ENCODE results near the gene EMILIN3. TPM values are rescaled to one million over a fixed set of nuclear protein-coding genes. Genes with fewer than 3 reads are reported as not detected.

Gene EMILIN3
- total RNA-seq, 4 donors from 2014 or later, result 0.40 to 1.5 (median 0.90) TPM

- no peak for TF ChIP-seq EP300 (IDR thresholded peaks at IDR 0.05; ENCODE audit: low read depth)
- no peak for TF ChIP-seq POLR2A (IDR thresholded peaks at IDR 0.05)
- TF ChIP-seq CTCF (IDR thresholded peaks at IDR 0.05), result no peak
- no peak for TF ChIP-seq POLR2AphosphoS5 (IDR thresholded peaks at IDR 0.05)
- no peaks in the 10 kb centered on the region for H3K9me3 ChIP-seq
- in situ Hi-C loops (cut with MboI; ENCODE audit: low pct_ligation_motif_present in 1 of 4, low pct_unique_long_range_greater_than_20kb in 1 of 4, low sequenced_read_pairs in 3 of 4) (no loop called here), intact Hi-C loops (cut with DNase I; ENCODE audit: low total_unique reads) (loop anchor here (2.0 kb wide), 1 partner anchor 20 kb away; no protein-coding TSS in a partner anchor)
- H3K4me1 ChIP-seq, result peaks cover 5 to 11% (median 9%) of the 10 kb centered on the region in 4 donors
- no peaks in the 10 kb centered on the region for H3K36me3 ChIP-seq
- H3K4me3 ChIP-seq, result no peak overlapping the region
- WGBS, 2 donors (ENCODE audit: low coverage in 1 of 2), result 81 to 92% methylated on average over 2 to 19 of the region's 19 CpGs
- peaks cover 54% of the 10 kb centered on the region for H3K27me3 ChIP-seq
- DNase-seq, result no peak
- H3K27ac ChIP-seq, result no peak overlapping the region
These were observed 1.5 kb downstream of the EMILIN3 start for GRCh38 chr20:41364967-41365765.

GRCh38 chr20:41364236-41364855, 2.3 kb downstream of the EMILIN3 start:
- WGBS, 2 donors (ENCODE audit: low coverage in 1 of 2), result 80 to 100% methylated on average over 1 to 13 of the region's 13 CpGs
- Histone ChIP-seq H3K36me3 (no peaks in the 10 kb centered on the region), H3K9me3 (no peaks in the 10 kb centered on the region), H3K4me1 (peaks cover 5 to 11% (median 9%) of the 10 kb centered on the region in 4 donors), H3K4me3 (no peak overlapping the region), H3K27me3 (peaks cover 53% of the 10 kb centered on the region), H3K27ac (no peak overlapping the region)
- DNase-seq, result no peak
- in situ Hi-C loops (cut with MboI; ENCODE audit: low pct_ligation_motif_present in 1 of 4, low pct_unique_long_range_greater_than_20kb in 1 of 4, low sequenced_read_pairs in 3 of 4) (no loop called here), intact Hi-C loops (cut with DNase I; ENCODE audit: low total_unique reads) (loop anchor here (2.0 kb wide), 1 partner anchor 20 kb away; no protein-coding TSS in a partner anchor)
- TF ChIP-seq POLR2A (IDR thresholded peaks at IDR 0.05) (no peak), EP300 (IDR thresholded peaks at IDR 0.05; ENCODE audit: low read depth) (no peak), CTCF (IDR thresholded peaks at IDR 0.05) (no peak), POLR2AphosphoS5 (IDR thresholded peaks at IDR 0.05) (no peak)

- peaks cover 46% of the 10 kb centered on the region for H3K27me3 ChIP-seq
- intact Hi-C loops (cut with DNase I; ENCODE audit: low total_unique reads), result no loop called here
- in situ Hi-C loops (cut with MboI; ENCODE audit: low pct_ligation_motif_present in 1 of 4, low pct_unique_long_range_greater_than_20kb in 1 of 4, low sequenced_read_pairs in 3 of 4), result no loop called here
- peaks cover 5 to 11% (median 9%) of the 10 kb centered on the region in 4 donors for H3K4me1 ChIP-seq
- WGBS, 2 donors (ENCODE audit: low coverage in 1 of 2), result 88% methylated on average over 4 of the region's 7 CpGs; no CpG with 5 or more reads in 1 of the 2 donors
- TF ChIP-seq CTCF (IDR thresholded peaks at IDR 0.05) (no peak), EP300 (IDR thresholded peaks at IDR 0.05; ENCODE audit: low read depth) (no peak), POLR2A (IDR thresholded peaks at IDR 0.05) (no peak), POLR2AphosphoS5 (IDR thresholded peaks at IDR 0.05) (no peak)
- no peak for DNase-seq
- H3K4me3 ChIP-seq, result no peak overlapping the region
- no peaks in the 10 kb centered on the region for H3K36me3 ChIP-seq
- no peak overlapping the region for H3K27ac ChIP-seq
- no peaks in the 10 kb centered on the region for H3K9me3 ChIP-seq
These were observed 3.0 kb downstream of the EMILIN3 start for GRCh38 chr20:41363601-41364000.

GRCh38 chr20:41362748-41363140, 3.9 kb downstream of the EMILIN3 start:
- in situ Hi-C loops (cut with MboI; ENCODE audit: low pct_ligation_motif_present in 1 of 4, low pct_unique_long_range_greater_than_20kb in 1 of 4, low sequenced_read_pairs in 3 of 4) (no loop called here), intact Hi-C loops (cut with DNase I; ENCODE audit: low total_unique reads) (no loop called here)
- 78% methylated on average over 5 of the region's 5 CpGs; no CpG with 5 or more reads in 1 of the 2 donors for WGBS, 2 donors (ENCODE audit: low coverage in 1 of 2)
- no peak overlapping the region for H3K27ac ChIP-seq
- peaks cover 5 to 11% (median 9%) of the 10 kb centered on the region in 4 donors for H3K4me1 ChIP-seq
- peaks cover 40% of the 10 kb centered on the region for H3K27me3 ChIP-seq
- TF ChIP-seq POLR2A (IDR thresholded peaks at IDR 0.05) (no peak), POLR2AphosphoS5 (IDR thresholded peaks at IDR 0.05) (no peak), CTCF (IDR thresholded peaks at IDR 0.05) (no peak), EP300 (IDR thresholded peaks at IDR 0.05; ENCODE audit: low read depth) (no peak)
- H3K4me3 ChIP-seq, result no peak overlapping the region
- DNase-seq, result no peak
- H3K9me3 ChIP-seq, result no peaks in the 10 kb centered on the region
- H3K36me3 ChIP-seq, result peaks cover 0 to under 1% (median 0%) of the 10 kb centered on the region in 4 donors

Measured in transverse colon (tissue), 4 donors.